Natural killer cell (primary cell): ENCODE measurements around the gene GRIN3B. TPM values are rescaled to one million over a fixed set of nuclear protein-coding genes. Genes with fewer than 3 reads are reported as not detected.

ENCODE experiments used
- ATAC-seq, 3 donors: fragments of 150-1000 bp in 2 of 3; fragments of 200-7000 bp in 1 of 3; cut with Tn5 transposase; 1 replicate in 1 of 3; 2 replicates in 2 of 3; pipeline ENCODE4 v1.10.0; 2021; ENCODE audit warnings: mild to moderate bottlenecking in 2 of 3, moderate library complexity in 2 of 3
- DNase-seq, 2 donors: peaks; one replicate each; pipeline versions ENCODE4 v3.0.0 to v3.0.0-alpha.2; 2013 to 2021; ENCODE audit warnings: mixed read lengths in 1 of 2
- H3K27ac ChIP-seq: one replicate; pipeline ENCODE4 v1.5.1; 2013; ENCODE audit warnings: mild to moderate bottlenecking, low read length
- H3K27me3 ChIP-seq: one replicate; pipeline ENCODE4 v1.6.1; 2013; ENCODE audit warnings: low read length; ENCODE audit not compliant: control insufficient read depth, insufficient read depth
- H3K36me3 ChIP-seq: one replicate; pipeline ENCODE4 v1.6.1; 2013; ENCODE audit warnings: low read length; ENCODE audit not compliant: control insufficient read depth, insufficient read depth
- H3K4me1 ChIP-seq: one replicate; pipeline ENCODE4 v1.6.1; 2013; ENCODE audit warnings: low read length; ENCODE audit not compliant: control insufficient read depth, insufficient read depth
- H3K4me3 ChIP-seq: one replicate; pipeline ENCODE4 v1.5.1; 2013; ENCODE audit warnings: low read length
- H3K9me3 ChIP-seq: one replicate; pipeline ENCODE4 v1.6.1; 2013; ENCODE audit warnings: low read length; ENCODE audit not compliant: control insufficient read depth, insufficient read depth
- H3K27ac Mint-ChIP-seq, 2 donors: one replicate each; pipeline ENCODE4 v1.8.0; 2022; ENCODE audit warnings: mild to moderate bottlenecking in 2 of 2, mixed read lengths in 2 of 2, moderate library complexity in 1 of 2
- H3K27me3 Mint-ChIP-seq, 2 donors: one replicate each; pipeline ENCODE4 v1.8.0; 2022; ENCODE audit warnings: low read depth in 2 of 2, mixed read lengths in 2 of 2
- H3K36me3 Mint-ChIP-seq: one replicate; pipeline ENCODE4 v1.8.0; 2022; ENCODE audit warnings: mixed read lengths
- H3K4me1 Mint-ChIP-seq, 2 donors: one replicate each; pipeline ENCODE4 v1.8.0; 2022; ENCODE audit warnings: mixed read lengths in 2 of 2
- H3K4me3 Mint-ChIP-seq: one replicate; pipeline ENCODE4 v1.8.0; 2022; ENCODE audit warnings: mild to moderate bottlenecking, moderate library complexity, mixed read lengths
- H3K9me3 Mint-ChIP-seq, 2 donors: one replicate each; pipeline ENCODE4 v1.8.0; 2022; ENCODE audit warnings: mixed read lengths in 2 of 2
- CTCF ChIP-seq: fragments of 200-600 bp; IDR thresholded peaks from one replicate; pipeline ENCODE4 v1.8.0; 2022; ENCODE audit warnings: antibody characterized with exemption
- WGBS: methylation state at CpG from one replicate; pipeline ENCODE4 v1.1.7; 2013; ENCODE audit warnings: missing lambda C conversion rate; ENCODE audit not compliant: insufficient coverage; 5-methylcytosine and 5-hydroxymethylcytosine counted together
- intact Hi-C: fragments of 100-400 bp; cut with micrococcal nuclease; formaldehyde crosslinking; loops from one replicate; pipeline ENCODE4 v1.14.2; 2022
- total RNA-seq, 4 donors: library from RNA; stranded (reverse); fragments of 120-200 nt in 1 of 4; gene quantifications; one replicate each; pipeline versions ENCODE4 v1.2.3 to v1.2.4, GENCODE V29; 2013 to 2022

The GRIN3B gene
- total RNA-seq, 3 donors from 2014 or later (not counting 1 experiment from before 2014, with no cell fraction given): 0.09 to 0.15 TPM; not detected in 1

- ATAC-seq (no peak), DNase-seq (no peak)
- H3K36me3 Mint-ChIP-seq: no peaks in the 10 kb centered on the region
- peaks cover 0 to 13% of the 10 kb centered on the region in 2 donors for H3K4me1 Mint-ChIP-seq
- 89% methylated on average over 37 of the region's 37 CpGs for WGBS
- peaks cover 16 to 19% of the 10 kb centered on the region in 2 donors for H3K27me3 Mint-ChIP-seq
- Histone ChIP-seq H3K27me3 (peaks cover 22% of the 10 kb centered on the region), H3K4me1 (peaks cover 16% of the 10 kb centered on the region), H3K27ac (no peak overlapping the region), H3K9me3 (no peaks in the 10 kb centered on the region), H3K4me3 (no peak overlapping the region), H3K36me3 (no peaks in the 10 kb centered on the region)
- intact Hi-C loops: no loop called here
- no peak for TF ChIP-seq CTCF
- H3K4me3 Mint-ChIP-seq: no peak overlapping the region
- H3K27ac Mint-ChIP-seq: no peak overlapping the region
- no peaks in the 10 kb centered on the region for H3K9me3 Mint-ChIP-seq
These were observed 3.1 kb downstream of the GRIN3B start for GRCh38 chr19:1003283-1003682.

- H3K4me1 Mint-ChIP-seq: peaks cover 0 to 9% of the 10 kb centered on the region in 2 donors
- no peak overlapping the region for H3K27ac Mint-ChIP-seq
- 79% methylated on average over 32 of the region's 32 CpGs for WGBS
- Histone ChIP-seq H3K36me3 (no peaks in the 10 kb centered on the region), H3K27ac (no peak overlapping the region), H3K4me3 (no peak overlapping the region), H3K9me3 (no peaks in the 10 kb centered on the region), H3K27me3 (peaks cover 16% of the 10 kb centered on the region), H3K4me1 (peaks cover 16% of the 10 kb centered on the region)
- H3K4me3 Mint-ChIP-seq: no peak overlapping the region
- H3K9me3 Mint-ChIP-seq: no peaks in the 10 kb centered on the region
- H3K27me3 Mint-ChIP-seq: peaks cover 9 to 11% of the 10 kb centered on the region in 2 donors
- DNase-seq: no peak
- no peak for TF ChIP-seq CTCF
- intact Hi-C loops: no loop called here
- ATAC-seq: no peak
- no peaks in the 10 kb centered on the region for H3K36me3 Mint-ChIP-seq
These were observed 4.1 kb downstream of the GRIN3B start for GRCh38 chr19:1004204-1004802.

GRCh38 chr19:1004803-1005664, 4.8 kb downstream of the GRIN3B start:
- DNase-seq (no peak), ATAC-seq (no peak)
- WGBS: 94% methylated on average over 68 of the region's 70 CpGs
- Mint-ChIP-seq H3K27ac (no peak overlapping the region), H3K4me1 (peaks cover 0 to 8% of the 10 kb centered on the region in 2 donors), H3K36me3 (no peaks in the 10 kb centered on the region), H3K27me3 (peaks cover 7 to 9% of the 10 kb centered on the region in 2 donors), H3K4me3 (no peak overlapping the region), H3K9me3 (no peaks in the 10 kb centered on the region)
- H3K9me3 ChIP-seq: no peaks in the 10 kb centered on the region
- H3K27me3 ChIP-seq: peaks cover 14% of the 10 kb centered on the region
- H3K36me3 ChIP-seq: peaks cover 6% of the 10 kb centered on the region
- no peak for TF ChIP-seq CTCF
- intact Hi-C loops: no loop called here
- H3K4me1 ChIP-seq: peaks cover 14% of the 10 kb centered on the region
- no peak overlapping the region for H3K27ac ChIP-seq
- H3K4me3 ChIP-seq: no peak overlapping the region
